Smooth muscle cell (in vitro differentiated cells): ENCODE results near the gene MCOLN1. TPM values are rescaled to one million over a fixed set of nuclear protein-coding genes. Genes with fewer than 3 reads are reported as not detected.

Experiments used
- DNase-seq: peaks from one replicate; lab custom pipeline; 2025; ENCODE audit not compliant: unreplicated experiment; lab: John Stamatoyannopoulos, UW
- H2AFZ ChIP-seq: fragments of 200-600 bp; sonication (generic); 2 replicates; pipeline ENCODE4 v1.6.0; 2016; ENCODE audit warnings: antibody characterized with exemption, low read depth, mild to moderate bottlenecking
- H3F3A ChIP-seq: fragments of 200-600 bp; sonication (generic); 2 replicates; pipeline ENCODE4 v1.6.0; 2017; ENCODE audit warnings: antibody characterized with exemption, low read depth
- H3K27ac ChIP-seq: fragments of 200-600 bp; sonication (generic); 2 replicates; pipeline ENCODE4 v1.5.1; 2016; ENCODE audit warnings: low read depth, mild to moderate bottlenecking
- H3K27me3 ChIP-seq: fragments of 200-600 bp; sonication (generic); 2 replicates; pipeline ENCODE4 v1.6.1; 2016; ENCODE audit warnings: low read depth, mild to moderate bottlenecking
- H3K36me3 ChIP-seq: fragments of 200-600 bp; sonication (generic); 2 replicates; pipeline ENCODE4 v1.5.1; 2016; ENCODE audit warnings: low read depth
- H3K4me1 ChIP-seq: fragments of 200-600 bp; sonication (generic); 2 replicates; pipeline ENCODE4 v1.5.1; 2016; ENCODE audit warnings: low read depth
- H3K4me2 ChIP-seq: fragments of 200-600 bp; sonication (generic); 2 replicates; pipeline ENCODE4 v1.6.0; 2016; ENCODE audit warnings: mild to moderate bottlenecking
- H3K4me3 ChIP-seq: fragments of 200-600 bp; sonication (generic); 2 replicates; pipeline ENCODE4 v1.5.1; 2016; ENCODE audit warnings: mild to moderate bottlenecking
- H3K79me2 ChIP-seq: fragments of 200-600 bp; sonication (generic); 2 replicates; pipeline ENCODE4 v1.6.0; 2016; ENCODE audit warnings: low read depth, mild to moderate bottlenecking
- H3K9ac ChIP-seq: fragments of 200-600 bp; sonication (generic); 2 replicates; pipeline ENCODE4 v1.6.0; 2016; ENCODE audit warnings: low read depth
- H3K9me3 ChIP-seq: fragments of 200-600 bp; sonication (generic); replicated peaks from 2 replicates; pipeline ENCODE4 v1.5.1; 2016; ENCODE audit warnings: low read depth
- H4K20me1 ChIP-seq: fragments of 200-600 bp; sonication (generic); 2 replicates; pipeline ENCODE4 v1.6.0; 2016; ENCODE audit warnings: low read depth
- CTCF ChIP-seq: fragments of 200-600 bp; sonication (generic); IDR thresholded peaks from 2 replicates; pipeline ENCODE4 v1.5.1; 2017; ENCODE audit warnings: borderline replicate concordance, mild to moderate bottlenecking, antibody characterized with exemption; ENCODE audit not compliant: insufficient read depth, poor library complexity, severe bottlenecking
- WGBS: methylation state at CpG from one replicate; pipeline ENCODE4 v1.1.7; 2016; ENCODE audit warnings: low lambda C conversion rate; 5-methylcytosine and 5-hydroxymethylcytosine counted together
- polyA plus RNA-seq: library from polyadenylated mRNA; unstranded; fragments of >200 nt; fragmentation: Nextera tagmentation; extraction: Ambion mirVana; gene quantifications from 2 replicates; pipeline ENCODE4 v1.2.1, GENCODE V29; 2016
- total RNA-seq: library from RNA; depleted of rRNA; stranded (reverse); fragments of >200 nt; gene quantifications from 2 replicates; pipeline ENCODE4 v1.2.3, GENCODE V29; 2014

Gene MCOLN1
- total and polyA plus RNA-seq, 2 experiments from 2014 or later, result 9.8 to 19.2 TPM

- no peak for TF ChIP-seq CTCF
- H4K20me1 ChIP-seq, result no peaks in the 10 kb centered on the region
- H2AFZ ChIP-seq, result no peak overlapping the region
- DNase-seq, result no peak
- no peaks in the 10 kb centered on the region for H3K27me3 ChIP-seq
- H3K27ac ChIP-seq, result no peak overlapping the region
- no peak overlapping the region for H3K9ac ChIP-seq
- peak overlapping the region; percentile 51 for H3K4me2 ChIP-seq
- no peaks in the 10 kb centered on the region for H3K9me3 ChIP-seq
- H3K36me3 ChIP-seq, result no peaks in the 10 kb centered on the region
- no peak overlapping the region for H3K4me3 ChIP-seq
- H3F3A ChIP-seq, result no peaks in the 10 kb centered on the region
- H3K79me2 ChIP-seq, result no peaks in the 10 kb centered on the region
- peaks cover 5% of the 10 kb centered on the region for H3K4me1 ChIP-seq
- 65% methylated on average over 26 of the region's 37 CpGs for WGBS
Measured at GRCh38 chr19:7482584-7483439, 39.6 kb upstream of the MCOLN1 start.

- Histone ChIP-seq H4K20me1 (no peaks in the 10 kb centered on the region), H2AFZ (no peak overlapping the region), H3K9ac (no peak overlapping the region), H3K27me3 (no peaks in the 10 kb centered on the region), H3K36me3 (no peaks in the 10 kb centered on the region), H3K79me2 (no peaks in the 10 kb centered on the region), H3K4me1 (peaks cover 9% of the 10 kb centered on the region), H3F3A (no peaks in the 10 kb centered on the region), H3K9me3 (no peaks in the 10 kb centered on the region), H3K4me2 (no peak overlapping the region), H3K27ac (no peak overlapping the region), H3K4me3 (no peak overlapping the region)
- 75% methylated on average over 17 of the region's 17 CpGs for WGBS
- no peak for TF ChIP-seq CTCF
- no peak for DNase-seq
Measured at GRCh38 chr19:7483720-7484201, 38.7 kb upstream of the MCOLN1 start.

GRCh38 chr19:7486923-7487322 lies 35.5 kb upstream of the MCOLN1 start:
- no peaks in the 10 kb centered on the region for H4K20me1 ChIP-seq
- H3K4me3 ChIP-seq, result no peak overlapping the region
- peaks cover 12% of the 10 kb centered on the region for H3K4me1 ChIP-seq
- H3K4me2 ChIP-seq, result no peak overlapping the region
- peaks cover 4% of the 10 kb centered on the region for H3F3A ChIP-seq
- no peaks in the 10 kb centered on the region for H3K27me3 ChIP-seq
- WGBS, result 100% methylated on average over 2 of the region's 2 CpGs
- no peak for DNase-seq
- H2AFZ ChIP-seq, result no peak overlapping the region
- H3K9me3 ChIP-seq, result no peaks in the 10 kb centered on the region
- H3K36me3 ChIP-seq, result no peaks in the 10 kb centered on the region
- no peaks in the 10 kb centered on the region for H3K79me2 ChIP-seq
- H3K9ac ChIP-seq, result no peak overlapping the region
- no peak for TF ChIP-seq CTCF
- no peak overlapping the region for H3K27ac ChIP-seq
